Measurements from ENCODE around the gene FOXP3.
A peak's percentile ranks its signal among the peaks of the same experiment; 100 is the strongest.

Gene FOXP3

DNA sequence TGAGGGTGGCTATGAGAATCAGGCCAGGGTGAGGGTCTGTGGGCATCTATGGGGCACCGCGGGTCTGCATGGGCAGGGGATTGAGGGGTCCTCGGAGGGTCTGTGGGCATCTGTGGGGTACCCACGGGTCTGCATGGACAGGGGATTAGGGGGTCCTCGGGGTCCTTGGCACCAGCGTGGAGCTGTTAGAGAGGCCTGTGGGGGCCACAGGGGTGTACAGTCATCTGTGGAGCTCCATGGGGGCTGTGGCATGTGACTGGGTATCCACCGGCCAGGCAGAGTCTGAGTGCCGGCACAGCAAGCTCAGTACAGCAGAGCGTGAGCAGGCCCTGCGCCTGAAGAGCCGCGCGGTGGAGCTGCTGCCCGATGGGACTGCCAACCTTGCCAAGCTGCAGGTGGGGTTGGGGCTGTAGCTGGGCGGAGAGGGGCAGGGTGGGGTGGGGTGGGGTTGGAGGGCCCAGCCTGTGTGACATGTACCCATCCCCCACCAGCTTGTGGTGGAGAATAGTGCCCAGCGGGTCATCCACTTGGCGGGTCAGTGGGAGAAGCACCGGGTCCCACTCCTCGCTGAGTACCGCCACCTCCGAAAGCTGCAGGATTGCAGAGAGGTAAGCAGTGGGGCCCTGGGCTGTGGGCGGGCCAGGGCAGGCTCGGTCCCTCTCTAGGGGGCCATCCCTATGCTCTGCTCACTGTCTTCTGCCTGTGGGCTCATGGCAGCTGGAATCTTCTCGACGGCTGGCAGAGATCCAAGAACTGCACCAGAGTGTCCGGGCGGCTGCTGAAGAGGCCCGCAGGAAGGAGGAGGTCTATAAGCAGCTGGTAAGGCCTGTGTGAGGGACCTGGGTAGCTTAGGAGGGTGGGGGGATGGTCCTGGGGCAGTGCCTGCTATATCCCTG, 16.3 kb downstream of the FOXP3 start:
- no peak for DNase-seq

GRCh38 chrX:49247346-49247745, 17.2 kb downstream of the FOXP3 start:
- no peak for DNase-seq

GRCh38 chrX:49246541-49246940, 18.0 kb downstream of the FOXP3 start:
- no peak for DNase-seq

GRCh38 chrX:49244207-49244606, 20.3 kb downstream of the FOXP3 start:
- DNase-seq, result no peak

GRCh38 chrX:49243166-49243565, 21.3 kb downstream of the FOXP3 start:
- DNase-seq, result no peak

GRCh38 chrX:49242545-49243066, 21.9 kb downstream of the FOXP3 start:
- DNase-seq, result no peak

GRCh38 chrX:49238735-49239134, 25.8 kb downstream of the FOXP3 start:
- no peak for DNase-seq

GRCh38 chrX:49237060-49237459, 27.4 kb downstream of the FOXP3 start:
- DNase-seq, result no peak

- DNase-seq, result no peak
These were observed 30.5 kb downstream of the FOXP3 start for GRCh38 chrX:49233887-49234555.

GRCh38 chrX:49233176-49233575, 31.3 kb downstream of the FOXP3 start, which contains the start of gene CACNA1F:
Gene CACNA1F, minus strand, starts transcription at chrX:49233340. Its CDS starts 31 bp downstream, at chrX:49233309.
- no peak for DNase-seq

DNA sequence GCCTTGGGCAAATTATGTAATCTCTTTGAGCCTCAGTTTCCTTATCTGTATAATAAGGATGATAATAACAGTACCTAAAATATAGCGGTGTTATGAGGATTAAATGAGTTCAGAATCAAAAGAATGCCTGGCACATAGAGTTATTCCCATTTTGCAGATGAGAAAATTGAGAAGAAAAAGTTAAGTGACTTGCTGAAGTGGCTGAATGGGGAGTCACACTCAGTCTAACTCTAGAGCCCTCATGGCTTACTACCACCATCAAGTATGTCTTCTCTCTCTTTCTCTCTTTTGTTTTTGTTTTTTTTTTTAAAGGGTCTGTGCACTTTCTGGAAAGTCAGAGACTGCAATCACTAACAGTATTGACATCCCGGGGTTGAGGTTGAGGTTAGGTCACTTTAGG, 32.0 kb downstream of the FOXP3 start:
- DNase-seq, result no peak

- DNase-seq, result no peak
These were observed 33.0 kb downstream of the FOXP3 start for GRCh38 chrX:49231333-49232000.

- peak; percentile 66 for DNase-seq
These were observed 33.8 kb downstream of the FOXP3 start for GRCh38 chrX:49230500-49231232.

- no peak for DNase-seq
These were observed 36.3 kb downstream of the FOXP3 start for GRCh38 chrX:49228185-49228584.

DNA sequence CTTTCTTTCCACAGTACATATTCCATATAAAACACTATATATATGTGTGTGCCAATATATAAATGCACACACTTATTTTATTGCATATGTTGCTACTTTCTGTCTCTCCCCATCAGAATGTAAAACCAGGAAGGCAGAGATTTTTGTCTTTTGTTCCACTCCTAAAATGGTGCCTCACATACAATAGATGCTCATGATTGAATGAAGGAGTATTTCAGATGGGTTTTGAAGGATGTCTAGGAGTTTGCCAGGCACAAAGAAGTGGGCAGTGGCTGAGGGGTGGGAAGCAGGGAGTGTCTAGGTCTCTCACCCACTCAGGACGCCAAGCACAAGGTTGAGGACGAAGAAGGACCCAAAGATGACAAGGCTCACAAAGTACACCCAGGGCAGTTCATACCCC, 36.8 kb downstream of the FOXP3 start:
- no peak for DNase-seq

GRCh38 chrX:49226946-49227345, 37.6 kb downstream of the FOXP3 start:
- DNase-seq, result no peak

DNA sequence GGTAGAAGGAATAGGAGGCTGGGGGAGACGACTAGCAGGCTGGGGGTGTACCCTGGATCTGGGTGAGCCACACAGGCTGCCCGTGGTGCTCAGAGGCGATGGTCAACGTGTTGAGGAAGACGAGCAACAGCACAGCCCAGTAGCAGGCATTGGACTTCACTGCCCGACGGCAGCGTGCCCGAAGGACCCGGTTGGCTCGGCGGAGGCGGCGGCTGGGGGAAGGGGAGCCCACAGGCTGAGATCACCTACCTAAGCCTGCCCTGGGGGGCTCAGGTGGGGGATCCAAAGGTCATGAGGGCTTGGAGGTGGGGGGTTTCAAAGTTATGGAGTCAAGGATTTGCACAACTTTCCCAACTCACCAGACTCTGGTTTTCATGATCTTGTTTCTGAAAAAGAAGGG, 38.7 kb downstream of the FOXP3 start:
- DNase-seq, result no peak

DNA sequence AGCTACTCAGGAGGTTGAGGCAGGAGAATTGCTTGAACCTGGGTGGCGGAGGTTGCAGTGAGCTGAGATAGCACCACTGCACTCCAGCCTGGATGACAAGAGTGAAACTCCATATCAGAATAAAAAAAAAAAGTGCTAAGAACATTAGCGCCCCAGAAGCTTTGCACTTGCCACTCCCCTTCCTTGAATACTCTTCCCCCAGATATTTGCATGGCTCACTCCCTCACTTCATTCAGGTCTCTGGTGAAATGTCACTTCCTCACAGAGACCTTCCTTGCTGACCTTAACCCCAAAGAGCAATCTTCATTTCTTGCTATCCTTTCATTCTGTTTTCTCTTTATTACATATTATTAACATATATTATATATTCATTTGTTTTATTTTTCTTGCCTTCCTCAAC, 42.6 kb downstream of the FOXP3 start:
- DNase-seq, result no peak

- no peak for DNase-seq
These were observed 44.4 kb downstream of the FOXP3 start for GRCh38 chrX:49220100-49220499.

- no peak for DNase-seq
These were observed 49.4 kb downstream of the FOXP3 start for GRCh38 chrX:49214996-49215526.

- DNase-seq, result no peak
These were observed 50.1 kb downstream of the FOXP3 start for GRCh38 chrX:49214416-49214815.

- DNase-seq, result no peak
These were observed 51.6 kb downstream of the FOXP3 start for GRCh38 chrX:49212861-49213260.

Data from stimulated activated CD4-positive, alpha-beta T cell treated with anti-CD3 and anti-CD28 coated beads, Interleukin-1b, Interleukin-23, amount 100 ng/mL, for 48 hours (primary cell).